Measurements from ENCODE around the gene FARS2. TPM values are rescaled to one million over a fixed set of nuclear protein-coding genes. Genes with fewer than 3 reads are reported as not detected.

FARS2 gene
- total and polyA plus RNA-seq, 9 of the 15 experiments (the other 6 are each of a cell fraction or from before 2014, with no cell fraction given) = 16.5 to 62.2 (median 27.0) TPM

DNA sequence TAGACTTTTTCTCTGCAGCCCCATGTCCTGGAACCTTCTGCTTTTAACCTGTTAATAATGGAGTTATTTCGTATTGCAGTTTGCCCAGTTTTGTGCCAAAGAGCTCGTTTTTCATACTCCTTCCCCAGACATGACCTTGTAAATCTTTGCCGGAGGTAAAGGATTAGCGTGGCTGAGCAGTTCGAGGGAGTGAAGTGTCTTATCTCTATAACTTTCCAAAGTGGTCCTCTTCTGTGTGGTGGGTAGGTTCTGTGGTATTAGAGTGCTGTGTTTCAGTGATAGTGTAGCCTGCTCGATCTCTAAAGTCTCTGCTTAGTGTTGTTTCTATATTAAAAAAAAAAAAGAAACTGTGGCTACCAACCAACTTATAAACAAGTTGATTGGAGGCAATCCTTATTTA is 67.5 kb downstream of the FARS2 start (continued):
- TF ChIP-seq TFE3 (CRISPR knock-in tag; IDR thresholded peaks at IDR 0.05) = no peak
- no peak for TF ChIP-seq ZNF778 (CRISPR knock-in tag; IDR thresholded peaks at IDR 0.05)
- no peak for TF ChIP-seq ZNF511 (CRISPR knock-in tag; IDR thresholded peaks at IDR 0.05)
- TF ChIP-seq SIRT6 (IDR thresholded peaks at IDR 0.05; ENCODE audit: low read depth, low read length) = no peak
- no peak for TF ChIP-seq SAFB (IDR thresholded peaks at IDR 0.05; ENCODE audit: borderline replicate concordance, low read depth, low read length)
- peak; percentile 29; the same call in 1 of the 2 replicates for TF ChIP-seq CXXC5 (CRISPR knock-in tag; IDR thresholded peaks at IDR 0.05)
- TF ChIP-seq ZNF518B (CRISPR knock-in tag; IDR thresholded peaks at IDR 0.05) = no peak
- TF ChIP-seq ATF4 (CRISPR knock-in tag; IDR thresholded peaks at IDR 0.05) = no peak
- TF ChIP-seq SRSF3 (IDR thresholded peaks at IDR 0.05; ENCODE audit: insufficient read depth, low read length) = no peak
- TF ChIP-seq MXI1 (IDR thresholded peaks at IDR 0.05; ENCODE audit: low read depth, low read length) = no peak
- no peak for TF ChIP-seq PRPF4 (IDR thresholded peaks at IDR 0.05; ENCODE audit: insufficient read depth, low read depth, low read length, poor library complexity, severe bottlenecking)
- no peak for TF ChIP-seq CBX5 (IDR thresholded peaks at IDR 0.05; ENCODE audit: borderline replicate concordance, low read depth)
- TF ChIP-seq ZBTB49 (CRISPR knock-in tag; IDR thresholded peaks at IDR 0.05; ENCODE audit: borderline replicate concordance) = no peak
- TF ChIP-seq SMAD1 (IDR thresholded peaks at IDR 0.05; ENCODE audit: low read depth, low read length, partially characterized antibody) = no peak
- TF ChIP-seq CEBPB (tag; IDR thresholded peaks at IDR 0.05) = no peak
- TF ChIP-seq, protein P1, sequence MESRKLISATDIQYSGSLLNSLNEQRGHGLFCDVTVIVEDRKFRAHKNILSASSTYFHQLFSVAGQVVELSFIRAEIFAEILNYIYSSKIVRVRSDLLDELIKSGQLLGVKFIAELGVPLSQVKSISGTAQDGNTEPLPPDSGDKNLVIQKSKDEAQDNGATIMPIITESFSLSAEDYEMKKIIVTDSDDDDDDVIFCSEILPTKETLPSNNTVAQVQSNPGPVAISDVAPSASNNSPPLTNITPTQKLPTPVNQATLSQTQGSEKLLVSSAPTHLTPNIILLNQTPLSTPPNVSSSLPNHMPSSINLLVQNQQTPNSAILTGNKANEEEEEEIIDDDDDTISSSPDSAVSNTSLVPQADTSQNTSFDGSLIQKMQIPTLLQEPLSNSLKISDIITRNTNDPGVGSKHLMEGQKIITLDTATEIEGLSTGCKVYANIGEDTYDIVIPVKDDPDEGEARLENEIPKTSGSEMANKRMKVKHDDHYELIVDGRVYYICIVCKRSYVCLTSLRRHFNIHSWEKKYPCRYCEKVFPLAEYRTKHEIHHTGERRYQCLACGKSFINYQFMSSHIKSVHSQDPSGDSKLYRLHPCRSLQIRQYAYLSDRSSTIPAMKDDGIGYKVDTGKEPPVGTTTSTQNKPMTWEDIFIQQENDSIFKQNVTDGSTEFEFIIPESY (CRISPR knock-in tag; IDR thresholded peaks at IDR 0.05) = no peak
- TF ChIP-seq CREB1 (IDR thresholded peaks at IDR 0.05) = no peak
- no peak for TF ChIP-seq CREB1 (CRISPR knock-in tag; IDR thresholded peaks at IDR 0.05)
